ENCODE results near the gene MCF2L.

MCF2L gene

GRCh38 chr13:112978561-112979405, 9.8 kb downstream of the MCF2L start:
- Histone ChIP-seq H2AFZ (no peak overlapping the region), H3K4me1 (no peaks in the 10 kb centered on the region), H3K36me3 (ENCODE audit: control insufficient read depth, insufficient read depth, low read length) (no peaks in the 10 kb centered on the region)

GRCh38 chr13:112979406-112979902, 10.4 kb downstream of the MCF2L start:
- Histone ChIP-seq H3K36me3 (ENCODE audit: control insufficient read depth, insufficient read depth, low read length) (no peaks in the 10 kb centered on the region), H3K4me2 (ENCODE audit: low read length) (no peak overlapping the region), H3K79me2 (no peaks in the 10 kb centered on the region), H3K27me3 (ENCODE audit: control insufficient read depth, insufficient read depth, low read length) (no peaks in the 10 kb centered on the region), H3K9me3 (ENCODE audit: control insufficient read depth, low read length) (no peaks in the 10 kb centered on the region), H3K9ac (no peak overlapping the region), H3K4me1 (no peaks in the 10 kb centered on the region), H3K27ac (peak overlapping the region; percentile 61), H2AFZ (no peak overlapping the region), H3K4me3 (ENCODE audit: low read depth, low read length) (peak overlapping the region; percentile 32)
- TF ChIP-seq CTCF (IDR thresholded peaks at IDR 0.05) = no peak

More at GRCh38 chr13:112978561-112979405, 9.8 kb downstream of the MCF2L start:
- no peaks in the 10 kb centered on the region for H3K79me2 ChIP-seq
- H3K4me2 ChIP-seq (ENCODE audit: low read length) = no peak overlapping the region
- H3K4me3 ChIP-seq (ENCODE audit: low read depth, low read length) = peak overlapping the region; percentile 32
- H3K27me3 ChIP-seq (ENCODE audit: control insufficient read depth, insufficient read depth, low read length) = no peaks in the 10 kb centered on the region
- H3K27ac ChIP-seq = peak overlapping the region; percentile 65
- H3K9me3 ChIP-seq (ENCODE audit: control insufficient read depth, low read length) = no peaks in the 10 kb centered on the region
- H3K9ac ChIP-seq = no peak overlapping the region
- no peak for TF ChIP-seq CTCF (IDR thresholded peaks at IDR 0.05)

- TF ChIP-seq CTCF (IDR thresholded peaks at IDR 0.05) = no peak
- Histone ChIP-seq H3K27ac (peak overlapping the region; percentile 61), H3K4me2 (ENCODE audit: low read length) (no peak overlapping the region), H3K4me1 (no peaks in the 10 kb centered on the region), H3K27me3 (ENCODE audit: control insufficient read depth, insufficient read depth, low read length) (no peaks in the 10 kb centered on the region), H3K4me3 (ENCODE audit: low read depth, low read length) (peak overlapping the region; percentile 32), H3K9ac (no peak overlapping the region), H3K9me3 (ENCODE audit: control insufficient read depth, low read length) (no peaks in the 10 kb centered on the region), H3K36me3 (ENCODE audit: control insufficient read depth, insufficient read depth, low read length) (no peaks in the 10 kb centered on the region), H3K79me2 (no peaks in the 10 kb centered on the region), H2AFZ (no peak overlapping the region)
Measured at GRCh38 chr13:112980434-112980833, 11.4 kb downstream of the MCF2L start.

- Histone ChIP-seq H3K36me3 (ENCODE audit: control insufficient read depth, insufficient read depth, low read length) (no peaks in the 10 kb centered on the region), H2AFZ (no peak overlapping the region), H3K9ac (no peak overlapping the region), H3K79me2 (no peaks in the 10 kb centered on the region), H3K9me3 (ENCODE audit: control insufficient read depth, low read length) (no peaks in the 10 kb centered on the region), H3K4me2 (ENCODE audit: low read length) (no peak overlapping the region), H3K4me3 (ENCODE audit: low read depth, low read length) (no peak overlapping the region), H3K4me1 (no peaks in the 10 kb centered on the region), H3K27ac (peak overlapping the region; percentile 39), H3K27me3 (ENCODE audit: control insufficient read depth, insufficient read depth, low read length) (no peaks in the 10 kb centered on the region)
- no peak for TF ChIP-seq CTCF (IDR thresholded peaks at IDR 0.05)
Measured at GRCh38 chr13:112981451-112981850, 12.4 kb downstream of the MCF2L start.

Data from parathyroid adenoma (tissue), 2 donors.